CD4-positive, alpha-beta T cell treated with Interleukin-17A for 1 hour (primary cell): Measurements from ENCODE around the gene LRRIQ4.
A peak's percentile ranks its signal among the peaks of the same experiment; 100 is the strongest.

Experiments used
- DNase-seq: peaks from one replicate; pipeline ENCODE4 v3.0.0-alpha.2; 2020

LRRIQ4 gene

DNA sequence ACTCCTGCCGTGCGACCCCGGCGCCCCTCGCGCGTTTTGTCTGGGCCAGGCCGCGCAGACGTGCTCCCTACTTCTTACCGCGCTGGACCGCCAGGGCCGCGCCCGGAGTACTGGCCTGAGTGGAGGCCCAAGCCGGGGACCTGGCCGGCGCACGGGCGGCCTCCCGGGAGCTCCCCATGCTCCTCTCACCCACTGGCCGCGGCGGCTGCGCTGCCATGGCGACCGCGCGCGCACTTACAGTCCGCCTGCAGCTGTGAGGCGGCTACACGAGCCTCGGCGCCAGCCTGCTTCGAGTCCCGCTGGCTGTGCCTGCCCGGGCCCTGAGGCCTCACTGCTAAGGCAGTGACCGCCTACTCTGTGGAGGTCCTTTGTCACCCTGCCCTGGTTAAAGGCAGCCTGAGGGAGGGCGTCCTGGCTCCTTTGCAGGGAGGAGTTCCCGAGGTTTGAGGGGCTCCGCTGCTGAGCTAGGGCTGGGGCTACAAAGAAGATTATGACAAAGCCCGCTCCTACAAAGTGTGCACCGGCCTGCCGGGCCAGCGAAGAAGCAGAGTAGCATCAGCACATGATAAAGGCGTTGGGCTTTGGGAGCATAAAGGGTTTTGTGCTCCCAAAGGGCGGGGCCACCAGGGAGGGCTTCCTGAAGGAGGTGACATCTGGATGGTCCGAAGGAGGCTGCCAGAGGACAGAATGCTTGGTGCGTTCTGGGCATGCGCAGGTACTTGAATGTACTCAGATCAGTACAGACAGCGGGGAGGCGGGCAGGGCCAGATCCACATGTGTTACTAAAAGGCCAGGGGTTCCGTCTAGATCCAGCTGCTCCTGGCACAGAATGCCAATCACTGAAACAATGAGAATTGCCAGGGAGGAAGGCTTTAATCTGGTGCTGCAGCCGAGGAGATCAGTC is at the start of gene LRRIQ4, which contains the start of gene LRRC34:
Gene LRRIQ4 (plus strand): TSS at position 539 of the 904 bp plus-strand sequence. CDS start 9,052 bp downstream, outside the sequence.
Gene LRRC34 (minus strand): TSS at position 573 of the 904 bp plus-strand sequence. CDS start 356 bp downstream, at position 217.
- DNase-seq, result peak; percentile 71

GRCh38 chr3:169764312-169764881 is 48.3 kb upstream of the LRRIQ4 start:
- peak; percentile 76 for DNase-seq

DNA sequence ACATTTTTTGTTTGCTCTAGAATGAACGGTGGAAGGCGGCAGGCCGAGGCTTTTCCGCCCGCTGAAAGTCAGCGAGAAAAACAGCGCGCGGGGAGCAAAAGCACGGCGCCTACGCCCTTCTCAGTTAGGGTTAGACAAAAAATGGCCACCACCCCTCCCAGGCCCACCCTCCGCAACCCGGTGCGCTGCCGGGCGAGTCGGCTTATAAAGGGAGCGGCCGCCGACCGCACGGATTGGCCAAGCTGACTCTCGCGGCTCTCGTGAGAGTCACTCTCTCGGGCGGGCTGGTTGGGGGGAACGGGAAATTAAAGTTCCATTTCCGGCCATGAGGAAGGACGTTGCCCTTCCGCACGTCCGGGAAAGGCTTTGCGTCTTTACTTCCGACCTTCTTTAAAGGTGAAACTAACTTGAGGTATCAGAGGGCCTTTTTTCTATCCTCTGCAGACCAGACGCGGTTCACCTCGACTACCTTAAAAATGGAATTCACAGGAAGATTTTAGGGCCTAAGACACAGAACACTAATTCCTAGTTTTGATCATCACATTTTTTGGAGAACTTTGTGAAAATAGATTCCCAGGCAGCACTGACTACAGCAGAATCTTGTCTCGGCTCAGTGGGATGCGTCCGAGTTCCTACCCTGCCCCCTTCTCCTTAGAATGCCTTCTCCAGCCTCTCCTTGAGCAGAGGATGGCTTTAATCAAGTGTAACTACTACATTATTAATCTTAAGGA is 47.6 kb upstream of the LRRIQ4 start, which contains the start of gene TERC:
Gene TERC (minus strand): TSS at position 179 of the 731 bp plus-strand sequence.
- DNase-seq, result peak; percentile 97

GRCh38 chr3:169769287-169770181 is 43.1 kb upstream of the LRRIQ4 start, which contains the start of gene ACTRT3:
TSS of gene ACTRT3 (minus strand) at chr3:169769561. CDS start at chr3:169769520, 41 bp downstream.
- DNase-seq, result peak; percentile 71

DNA sequence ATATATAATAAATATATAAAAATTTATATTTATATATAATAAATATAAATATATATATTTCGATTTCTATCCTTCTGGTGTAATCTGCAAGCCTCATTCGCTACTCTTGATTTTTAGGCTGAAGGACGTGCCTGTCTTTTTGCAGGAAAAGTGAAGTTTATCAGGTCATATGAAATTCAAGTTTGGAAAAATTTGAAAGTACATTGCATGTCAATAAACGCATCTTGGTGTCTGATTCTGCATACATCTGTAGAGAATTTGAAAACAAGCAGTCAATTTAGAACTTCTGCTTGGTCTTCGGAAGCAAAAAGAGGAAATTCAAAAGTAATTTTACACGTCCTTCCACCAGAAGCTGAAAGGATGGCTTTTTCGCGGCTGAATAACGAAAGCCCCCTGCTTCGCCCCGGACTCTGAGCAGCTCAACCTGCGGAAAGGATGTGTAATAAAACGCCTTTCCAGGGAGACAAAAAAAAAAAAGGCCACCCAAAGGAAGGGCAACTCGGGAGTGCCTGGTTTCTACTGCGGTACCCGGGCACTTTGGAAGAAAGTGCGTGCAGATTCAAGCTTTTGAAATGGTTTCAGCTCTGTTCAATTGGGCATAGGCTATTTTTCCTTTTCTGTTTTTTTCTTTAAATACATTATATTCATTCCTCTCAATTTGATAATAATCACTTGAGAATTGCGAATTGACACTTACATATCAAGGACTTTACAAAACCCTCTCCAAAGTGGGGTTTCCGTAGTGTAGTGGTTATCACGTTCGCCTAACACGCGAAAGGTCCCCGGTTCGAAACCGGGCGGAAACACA is 41.0 kb upstream of the LRRIQ4 start:
- peak; percentile 93 for DNase-seq

DNA sequence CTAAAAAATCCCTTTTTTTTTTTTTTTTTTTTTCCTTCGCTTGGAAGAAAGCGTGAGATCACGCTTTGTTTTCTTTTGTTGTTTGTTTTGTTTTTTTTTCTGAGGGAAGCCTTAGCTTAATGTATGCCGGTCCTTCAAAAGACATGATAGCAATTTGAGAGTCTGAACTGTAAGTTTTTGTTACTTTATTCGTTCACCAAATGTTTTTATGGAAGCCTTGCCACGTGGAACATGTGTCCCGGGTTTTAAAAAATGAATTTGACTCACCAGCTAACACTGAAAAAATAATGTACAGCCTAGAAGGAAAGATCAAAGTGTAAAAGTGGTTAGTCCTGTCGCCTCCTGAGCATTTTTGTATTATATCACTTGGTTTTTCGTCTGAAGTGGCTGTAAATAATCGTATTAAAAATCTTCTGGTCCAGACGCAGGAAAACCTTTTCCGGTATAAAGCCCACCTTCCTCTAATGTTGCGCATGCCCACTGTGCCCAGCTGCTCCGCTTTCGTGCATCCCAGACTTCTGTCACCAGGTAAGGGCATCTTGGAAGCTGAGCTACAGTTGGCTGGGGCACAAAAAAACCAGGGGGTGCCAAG is 40.3 kb upstream of the LRRIQ4 start:
- DNase-seq, result peak; percentile 78

DNA sequence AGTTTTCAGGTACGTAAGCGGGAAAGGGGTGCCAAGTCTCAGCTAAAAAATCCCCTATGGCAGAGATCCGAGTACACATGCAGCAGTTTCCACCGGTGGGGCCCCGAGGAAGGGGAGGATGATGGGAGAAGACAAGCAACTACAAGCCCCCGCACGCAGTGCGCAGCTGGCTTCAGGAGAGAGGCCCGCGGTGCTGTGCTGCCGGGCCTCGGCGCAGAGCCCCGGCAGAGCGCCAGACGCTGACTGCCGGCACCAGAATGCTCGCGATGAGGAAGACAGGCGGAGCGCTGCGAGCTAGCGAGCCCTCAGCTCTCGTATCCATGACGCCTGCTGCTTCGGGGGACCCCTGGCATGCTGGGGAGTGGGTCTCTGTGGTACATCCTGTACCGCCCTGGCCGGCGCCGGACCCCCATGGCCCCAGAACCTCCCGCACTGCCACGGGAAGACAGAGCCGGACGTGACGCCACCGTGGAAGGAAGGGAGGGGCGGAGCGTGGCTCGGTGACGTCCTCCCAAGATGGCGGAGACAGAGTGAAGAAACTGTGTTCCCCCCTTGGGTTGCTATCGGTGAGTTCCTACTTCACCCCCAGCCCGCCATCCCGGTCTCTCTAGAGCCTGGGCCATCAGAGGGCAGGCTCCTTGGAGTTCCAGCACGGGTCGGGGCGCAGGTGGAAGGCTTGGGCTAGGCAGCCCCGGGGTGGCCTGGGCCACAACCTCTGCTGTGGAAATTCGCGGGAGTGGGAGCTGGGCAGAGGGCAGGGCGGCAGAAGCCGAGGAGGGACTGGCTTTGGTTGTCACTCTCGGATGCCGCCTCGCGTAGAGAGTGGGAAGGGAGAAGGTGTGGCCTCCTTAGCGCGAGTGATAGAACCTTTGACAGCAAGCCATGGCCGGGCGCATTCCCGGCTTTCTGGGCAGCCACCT is 39.5 kb upstream of the LRRIQ4 start, which contains the start of gene MYNN:
Gene MYNN (plus strand): TSS at position 500 of the 920 bp plus-strand sequence. CDS start 900 bp downstream, outside the sequence.
- peak; percentile 93 for DNase-seq

GRCh38 chr3:169774186-169774585 is 38.5 kb upstream of the LRRIQ4 start:
- peak; percentile 19 for DNase-seq

DNA sequence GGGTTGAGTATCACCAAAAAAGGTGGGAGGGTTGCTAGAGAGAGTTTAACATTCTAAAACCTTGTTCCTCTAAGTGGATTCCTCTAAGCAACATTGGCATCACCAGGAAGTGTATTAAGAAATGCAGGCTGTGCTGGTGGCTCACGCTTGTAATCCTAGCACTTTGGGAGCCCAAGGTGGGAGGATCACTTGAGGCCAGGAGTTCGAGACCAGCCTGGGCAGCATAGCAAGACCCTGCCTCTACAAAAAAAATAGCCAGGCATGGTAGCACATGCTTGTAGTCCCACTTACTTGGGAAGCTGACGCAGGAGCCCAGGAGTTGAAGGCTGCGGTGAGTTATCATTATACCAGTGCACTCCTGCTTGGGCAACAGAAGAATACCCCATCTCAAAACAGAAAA is 34.8 kb upstream of the LRRIQ4 start:
- no peak for DNase-seq

- DNase-seq, result no peak
Observed at GRCh38 chr3:169780742-169781141, 31.9 kb upstream of the LRRIQ4 start.

DNA sequence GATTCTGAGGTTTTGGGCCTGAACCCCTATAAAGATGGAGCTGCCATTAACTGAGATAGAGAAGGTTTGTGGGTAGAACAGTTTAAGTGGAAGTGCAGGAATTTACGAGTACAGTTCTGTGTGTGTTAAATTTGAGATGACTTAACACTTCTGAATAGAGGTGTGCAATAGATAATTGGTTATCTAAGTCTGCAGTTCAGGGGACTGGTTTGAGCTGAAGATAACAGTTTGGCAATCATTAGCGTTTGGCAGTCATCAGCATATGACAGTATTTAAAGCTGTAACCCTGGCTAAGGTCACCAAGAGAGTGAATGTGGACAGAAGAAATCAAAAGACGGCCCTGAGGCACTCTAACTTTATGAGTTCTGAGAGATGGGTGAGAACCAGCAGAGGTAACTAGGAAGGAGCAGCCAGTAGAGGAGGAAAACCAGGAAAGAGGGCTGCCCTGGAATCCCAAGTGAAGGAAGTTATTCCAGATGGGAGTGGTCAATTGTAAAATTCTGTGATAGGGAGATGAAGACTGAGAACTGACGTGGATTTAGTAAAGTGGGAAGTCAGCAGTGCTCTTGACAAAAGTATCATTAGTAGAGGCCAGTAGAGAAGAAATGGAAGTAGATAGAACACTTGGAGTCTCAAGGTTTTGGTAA is 31.3 kb upstream of the LRRIQ4 start:
- no peak for DNase-seq

GRCh38 chr3:169787120-169787519 is 25.6 kb upstream of the LRRIQ4 start:
- no peak for DNase-seq

DNA sequence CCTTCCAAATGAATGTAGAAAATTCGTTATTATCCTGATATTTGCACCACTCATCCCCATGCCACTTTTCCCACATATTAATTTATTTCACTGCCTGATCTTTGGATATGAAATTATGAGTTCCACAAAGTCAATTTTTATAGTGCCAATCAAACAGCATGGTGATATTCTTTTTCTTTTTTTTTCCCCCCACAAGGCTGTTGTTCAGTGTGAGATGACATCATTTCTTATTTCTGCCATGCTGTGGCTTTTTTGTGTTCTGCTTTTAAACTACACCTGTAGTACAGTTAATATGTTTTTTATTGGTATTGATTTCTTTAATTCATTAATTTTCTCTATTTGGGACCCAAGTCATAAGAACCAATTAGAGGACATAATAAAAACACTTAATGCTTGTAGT is 24.9 kb upstream of the LRRIQ4 start:
- no peak for DNase-seq

GRCh38 chr3:169790219-169790618 is 22.5 kb upstream of the LRRIQ4 start:
- DNase-seq, result no peak

DNA sequence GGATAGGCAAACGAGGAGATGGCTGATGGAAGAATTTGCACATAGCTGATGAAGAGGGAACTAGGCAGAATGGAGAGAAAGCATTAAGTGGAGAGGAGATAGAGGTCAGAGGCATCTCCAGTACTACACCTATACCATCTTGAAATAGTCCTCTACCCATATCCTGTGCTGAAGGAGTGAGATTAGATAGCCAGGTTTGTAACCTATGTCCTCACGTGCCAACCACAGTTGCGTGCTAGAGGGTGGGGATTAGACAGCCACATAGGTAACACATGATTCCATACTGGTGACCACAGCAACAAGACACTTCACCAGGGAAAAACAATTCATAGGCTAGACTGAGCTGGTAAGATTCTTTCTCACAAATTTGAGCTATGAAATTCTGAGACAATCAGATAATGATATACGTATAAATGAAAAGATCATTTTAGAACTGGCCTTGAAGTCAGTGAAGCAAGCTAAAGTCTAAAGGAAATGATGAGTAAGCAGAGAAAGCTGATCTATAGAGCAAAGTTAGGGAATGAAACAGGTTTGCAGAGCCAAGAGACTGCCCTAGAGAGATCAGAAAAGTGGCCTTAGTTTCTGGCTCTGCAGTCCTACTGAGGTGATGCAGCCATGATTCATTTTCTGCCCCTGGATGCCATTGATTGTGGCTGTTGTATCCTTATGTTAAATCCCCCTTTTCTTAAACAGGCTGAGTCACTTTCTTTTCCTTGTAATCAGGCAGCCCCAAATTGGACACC is 21.8 kb upstream of the LRRIQ4 start:
- DNase-seq, result no peak

DNA sequence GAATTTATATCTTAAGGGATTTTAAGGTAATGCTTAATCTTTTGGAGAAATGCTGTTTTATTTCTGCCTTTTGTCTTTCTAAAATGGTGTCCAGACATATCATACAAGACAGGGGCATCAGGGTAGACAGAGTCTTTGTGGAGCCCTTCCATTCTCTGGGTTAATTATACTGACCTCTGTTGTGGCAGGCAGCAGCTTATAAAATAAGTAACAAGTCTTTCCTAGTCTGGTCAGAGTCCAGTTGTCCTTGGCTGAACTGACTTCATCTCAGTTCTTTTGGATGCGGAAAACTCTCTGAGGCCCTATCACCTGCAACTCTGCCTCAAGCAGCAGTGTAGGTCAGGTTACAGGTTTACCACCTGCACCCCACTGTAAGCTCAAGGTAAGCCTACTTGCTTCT is 20.3 kb upstream of the LRRIQ4 start:
- no peak for DNase-seq

GRCh38 chr3:169804681-169805080 is 8.0 kb upstream of the LRRIQ4 start:
- DNase-seq, result no peak

GRCh38 chr3:169809230-169809795 is 3.4 kb upstream of the LRRIQ4 start:
- DNase-seq, result no peak
